K562 (cell line): ENCODE data around the gene MFSD11. TPM values are rescaled to one million over a fixed set of nuclear protein-coding genes. Genes with fewer than 3 reads are reported as not detected.

Experiments used
- ATAC-seq: fragments of 200-7000 bp; cut with Tn5 transposase; 3 replicates; pipeline ENCODE4 v1.9.1; 2020; ENCODE audit warnings: moderate library complexity
- BruUV-seq: library from RNA; stranded (reverse); fragments of 400-500 nt; replicated peaks from 2 replicates; lab custom pipeline; 2021; lab: Mats Ljungman, UMichigan
- CTCF ChIA-PET: fragments of 300-600 bp; formaldehyde crosslinking; extraction: SDS; loops from one replicate; lab custom pipeline; 2021; ENCODE audit warnings: low intra/inter-chr PET ratio; lab: Yijun Ruan, JAX
- POLR2A ChIA-PET: fragments of 300-600, 350-650 bp; sonication (Branson Sonifier 250); formaldehyde crosslinking; extraction: SDS; loops from one replicate; lab custom pipeline; 2021; ENCODE audit warnings: antibody characterized with exemption, inconsistent platforms; lab: Yijun Ruan, JAX
- DNase-seq, 4 experiments: peaks; one replicate each; pipeline versions ENCODE4 v3.0.0 to v3.0.0-alpha.2; 2011 to 2018; ENCODE audit warnings: low spot score in 3 of 4, mixed read lengths in 3 of 4; ENCODE audit errors: extremely low read depth in 1 of 4
- FAIRE-seq: peaks from 2 replicates; lab custom pipeline; 2011; peaks lifted over from hg19 to GRCh38; lab: Jason Lieb, UNC
- H2AFZ ChIP-seq: 2 replicates; pipeline ENCODE4 v1.6.0; 2011; ENCODE audit warnings: low read depth, low read length, control low read depth, inconsistent platforms
- H3K27ac ChIP-seq: fragments of 200-600 bp; 3 replicates; pipeline ENCODE4 v1.8.0; 2011; ENCODE audit warnings: low read depth, mild to moderate bottlenecking, control low read depth, inconsistent platforms, low read length, moderate library complexity, mixed read lengths; ENCODE audit errors: extremely low read depth
- H3K27me3 ChIP-seq, 2 experiments: fragments of 300-600 bp in 1 of 2; 2 replicates in 1 of 2; 3 replicates in 1 of 2; pipeline versions ENCODE4 v1.6.0 to v1.8.0; 2011; ENCODE audit warnings: inconsistent platforms in 2 of 2, low read length in 2 of 2, mild to moderate bottlenecking in 1 of 2, mixed read lengths in 1 of 2, moderate library complexity in 1 of 2; ENCODE audit not compliant: control insufficient read depth in 2 of 2, insufficient read depth in 2 of 2
- H3K36me3 ChIP-seq: fragments of 300-600 bp; 3 replicates; pipeline ENCODE4 v1.8.0; 2011; ENCODE audit warnings: mild to moderate bottlenecking, low read length, inconsistent platforms; ENCODE audit not compliant: control insufficient read depth, insufficient read depth
- H3K4me1 ChIP-seq, 2 experiments: fragments of 200-600 bp in 1 of 2; replicated peaks in 1 of 2; 2 replicates in 1 of 2; 3 replicates in 1 of 2; pipeline versions ENCODE4 v1.5.1 to v1.8.0; 2011; ENCODE audit warnings: inconsistent platforms in 2 of 2, low read length in 2 of 2, mild to moderate bottlenecking in 1 of 2, mixed read lengths in 1 of 2, moderate library complexity in 1 of 2; ENCODE audit not compliant: control insufficient read depth in 2 of 2, insufficient read depth in 2 of 2
- H3K4me2 ChIP-seq: 2 replicates; pipeline ENCODE4 v1.6.1; 2011; ENCODE audit warnings: low read length, control low read depth, inconsistent platforms, mixed read lengths; ENCODE audit not compliant: insufficient read depth
- H3K4me3 ChIP-seq: fragments of 200-600 bp; sonication (generic), shearing (Covaris generic); 2 replicates; pipeline ENCODE4 v1.5.1; 2016; ENCODE audit warnings: control low read depth, inconsistent platforms
- H3K79me2 ChIP-seq: fragments of 200-600 bp; 3 replicates; pipeline ENCODE4 v1.8.0; 2011; ENCODE audit warnings: low read length, inconsistent platforms; ENCODE audit not compliant: control insufficient read depth, insufficient read depth
- H3K9ac ChIP-seq, 2 experiments: 2 replicates each; pipeline versions ENCODE4 v1.6.0 to v1.6.1; 2011; ENCODE audit warnings: low read depth in 2 of 2, low read length in 2 of 2, control low read depth in 1 of 2, inconsistent platforms in 1 of 2, mild to moderate bottlenecking in 1 of 2, mixed read lengths in 1 of 2; ENCODE audit not compliant: insufficient read depth in 1 of 2
- H3K9me1 ChIP-seq: one replicate; pipeline ENCODE4 v1.6.0; 2011; ENCODE audit warnings: inconsistent platforms, mild to moderate bottlenecking, low read length, moderate library complexity; ENCODE audit not compliant: control insufficient read depth, insufficient read depth
- H3K9me3 ChIP-seq: replicated peaks from 2 replicates; pipeline ENCODE4 v1.5.1; 2011; ENCODE audit warnings: low read depth, low read length, inconsistent platforms; ENCODE audit not compliant: control insufficient read depth, insufficient read depth
- H4K20me1 ChIP-seq: replicated peaks from 2 replicates; pipeline ENCODE4 v1.6.1; 2011; ENCODE audit warnings: low read length, inconsistent platforms, mixed read lengths; ENCODE audit not compliant: control insufficient read depth, insufficient read depth
- CBX8 ChIP-seq: fragments of 200-600 bp; sonication (generic); IDR thresholded peaks from 2 replicates; pipeline ENCODE4 v1.6.1; 2012; ENCODE audit warnings: borderline replicate concordance, mixed run types, low read depth, mild to moderate bottlenecking, moderate library complexity, mixed read lengths, low read length, control low read depth, inconsistent platforms; ENCODE audit not compliant: poor library complexity, severe bottlenecking; ENCODE audit errors: extremely low read depth
- CTCF ChIP-seq, 3 experiments: IDR thresholded peaks in 2 of 3; conservative IDR thresholded peaks in 1 of 3; 2 replicates each; pipeline ENCODE4 v1.5.1; 2011 to 2012; ENCODE audit warnings: low read length in 3 of 3, mild to moderate bottlenecking in 3 of 3, control low read depth in 2 of 3, improper control_type of control experiment in 1 of 3, inconsistent platforms in 1 of 3, low read depth in 1 of 3, mixed read lengths in 1 of 3, moderate library complexity in 1 of 3; ENCODE audit not compliant: insufficient read depth in 2 of 3
- DACH1 ChIP-seq: fragments of 450-650 bp; IDR thresholded peaks from 2 replicates; pipeline ENCODE4 v1.6.1; 2018; ENCODE audit not compliant: partially characterized antibody
- ELK3 ChIP-seq: fragments of 450-650 bp; formaldehyde crosslinking; IDR thresholded peaks from 2 replicates; pipeline ENCODE4 v1.4.0; 2020; ENCODE audit warnings: mild to moderate bottlenecking
- GMEB1 ChIP-seq: fragments of 250-450 bp; sonication (Bioruptor Pico); IDR thresholded peaks from 2 replicates; pipeline ENCODE4 v1.4.0; 2020; ENCODE audit warnings: mild to moderate bottlenecking
- IFI16 ChIP-seq: fragments of 250-450 bp; sonication (Bioruptor Pico); IDR thresholded peaks from 2 replicates; pipeline ENCODE4 v2.1.2; 2022; ENCODE audit warnings: mild to moderate bottlenecking, inconsistent platforms
- NCOA1 ChIP-seq: fragments of 450-650 bp; IDR thresholded peaks from 2 replicates; pipeline ENCODE4 v1.6.1; 2016; ENCODE audit warnings: low read depth
- NFIC ChIP-seq: fragments of 450-650 bp; IDR thresholded peaks from 2 replicates; pipeline ENCODE4 v1.6.1; 2017; ENCODE audit warnings: mild to moderate bottlenecking, inconsistent platforms
- PHF20 ChIP-seq: fragments of 450-650 bp; IDR thresholded peaks from 2 replicates; pipeline ENCODE4 v1.6.1; 2018; ENCODE audit not compliant: partially characterized antibody
- POU5F1 ChIP-seq: fragments of 150-350 bp; IDR thresholded peaks from 2 replicates; pipeline ENCODE4 v1.6.1; 2014; ENCODE audit warnings: borderline replicate concordance, low read length, low read depth, mild to moderate bottlenecking; ENCODE audit not compliant: partially characterized antibody
- RFX7 ChIP-seq: fragments of 250-450 bp; sonication (Bioruptor Pico); IDR thresholded peaks from 2 replicates; pipeline ENCODE4 v1.5.1; 2021; ENCODE audit warnings: mild to moderate bottlenecking
- SP1 ChIP-seq: sonication (generic); formaldehyde crosslinking; IDR thresholded peaks from 2 replicates; pipeline ENCODE4 v1.8.1; 2022; ENCODE audit warnings: mild to moderate bottlenecking, missing genetic modification reagents
- SREBF2 ChIP-seq: sonication (generic); formaldehyde crosslinking; IDR thresholded peaks from 2 replicates; pipeline ENCODE4 v1.4.0; 2020; ENCODE audit warnings: mild to moderate bottlenecking, missing genetic modification reagents
- VEZF1 ChIP-seq: fragments of 200-800 bp; sonication (Bioruptor generic); IDR thresholded peaks from 2 replicates; pipeline ENCODE4 v1.6.1; 2017; ENCODE audit warnings: missing genetic modification characterization, missing compliant biosample characterization
- YY1 ChIP-seq, 3 experiments: IDR thresholded peaks; 2 replicates each; pipeline ENCODE4 v1.6.1; 2011; ENCODE audit warnings: low read length in 2 of 3, mild to moderate bottlenecking in 2 of 3, moderate library complexity in 2 of 3, borderline replicate concordance in 1 of 3, control low read depth in 1 of 3, low read depth in 1 of 3; ENCODE audit not compliant: insufficient read depth in 3 of 3, insufficient replicate concordance in 2 of 3, control insufficient read depth in 1 of 3, insufficient read length in 1 of 3; ENCODE audit errors: extremely low read depth in 1 of 3
- ZKSCAN8 ChIP-seq: fragments of 200-800 bp; sonication (Bioruptor generic); IDR thresholded peaks from 2 replicates; pipeline ENCODE4 v1.6.1; 2016; ENCODE audit warnings: missing genetic modification characterization, missing compliant biosample characterization
- ZNF75A ChIP-seq: fragments of 450-650 bp; formaldehyde crosslinking; IDR thresholded peaks from 2 replicates; pipeline ENCODE4 v1.4.0; 2020; ENCODE audit warnings: mild to moderate bottlenecking
- WGBS: fragments of 100-300 bp; shearing (Covaris generic); methylation state at CpG from one replicate; pipeline ENCODE4 v1.1.6; 2016; ENCODE audit warnings: low coverage, mixed read lengths; ENCODE audit not compliant: insufficient coverage; ENCODE audit errors: missing lambda C conversion rate; 5-methylcytosine and 5-hydroxymethylcytosine counted together
- in situ Hi-C: fragments of 300-500 bp; cut with MboI; formaldehyde crosslinking; loops from 4 replicates; pipeline ENCODE4 v1.15.0; 2018; ENCODE audit warnings: inconsistent platforms, mixed read lengths
- intact Hi-C: fragments of 100-400 bp; cut with micrococcal nuclease; formaldehyde crosslinking; loops from 2 replicates; pipeline ENCODE4 v1.14.2; 2022
- polyA plus RNA-seq, 8 experiments: library from polyadenylated mRNA; depleted of rRNA in 4 of 8; stranded (reverse) in 5 of 8; unstranded in 3 of 8; fragments of >200 nt; fragmentation: Nextera tagmentation in 2 of 8; fragmentation: Illumina TruSeq in 1 of 8; extraction: Ambion mirVana in 2 of 8; extraction: Trizol in 1 of 8; gene quantifications; 2 replicates each; pipeline versions ENCODE4 v1.2.1 to v1.2.3, GENCODE V29; 2011 to 2014; ENCODE audit warnings: inconsistent platforms in 1 of 8, missing spikeins in 1 of 8
- total RNA-seq, 7 experiments: library from RNA; depleted of rRNA in 6 of 7; stranded (reverse); fragments of >200 nt in 6 of 7; fragmentation: Illumina TruSeq in 2 of 7; extraction: Trizol in 2 of 7; gene quantifications; 2 replicates each; pipeline versions ENCODE4 v1.2.1 to v1.2.3, GENCODE V29; 2011 to 2021; ENCODE audit warnings: low replicate concordance in 1 of 7

Gene MFSD11
- total and polyA plus RNA-seq, 9 of the 15 experiments (the other 6 are each of a cell fraction or from before 2014, with no cell fraction given) = 14.4 to 24.5 (median 19.9) TPM

- Histone ChIP-seq H3K36me3 (peaks cover 22% of the 10 kb centered on the region; the same call in 2 of the 3 replicates), H3K9me3 (no peaks in the 10 kb centered on the region), H3K4me2 (no peak overlapping the region), H3K4me1 (no peaks in the 10 kb centered on the region), H3K4me3 (no peak overlapping the region), H3K9ac (no peak overlapping the region), H3K9me1 (no peaks in the 10 kb centered on the region), H3K27ac (no peak overlapping the region), H4K20me1 (no peaks in the 10 kb centered on the region), H3K27me3 (no peaks in the 10 kb centered on the region), H3K79me2 (no peaks in the 10 kb centered on the region), H2AFZ (no peak overlapping the region)
- ChIA-PET CTCF (no interaction called here), POLR2A (interaction anchor here (0.6 to 1.6 kb wide), 4 partner anchors 9 to 26 kb away, joined by 4 to 6 read pairs (median 4); partner anchors contain the start of gene SRSF2)
- in situ Hi-C loops = no loop called here
- FAIRE-seq (no peak), ATAC-seq (no peak), DNase-seq (no peak)
- intact Hi-C loops = no loop called here
- TSS peak; percentile 16 for BruUV-seq
- 81% methylated on average over 3 of the region's 3 CpGs for WGBS
- TF ChIP-seq GMEB1 = no peak
- TF ChIP-seq ZKSCAN8 (CRISPR knock-in tag) = no peak
- TF ChIP-seq VEZF1 (CRISPR knock-in tag) = no peak
- no peak for TF ChIP-seq ZNF75A
- TF ChIP-seq NCOA1 = no peak
- TF ChIP-seq RFX7 (CRISPR knock-in tag) = no peak
- no peak for TF ChIP-seq ELK3 (CRISPR knock-in tag)
- no peak for TF ChIP-seq SREBF2 (CRISPR knock-in tag)
- no peak for TF ChIP-seq CTCF (IDR thresholded peaks at IDR 0.05 in 2 of 3, conservative IDR thresholded peaks at IDR 0.05 in 1 of 3; ENCODE audit: insufficient read depth in 2 of 3, low read depth in 1 of 3, low read length in 3 of 3)
- no peak for TF ChIP-seq IFI16 (CRISPR knock-in tag)
- TF ChIP-seq PHF20 = no peak
- TF ChIP-seq CBX8 = no peak
- TF ChIP-seq SP1 (CRISPR knock-in tag) = no peak
- no peak for TF ChIP-seq NFIC
- TF ChIP-seq POU5F1 = no peak
- no peak for TF ChIP-seq DACH1
- no peak for TF ChIP-seq YY1 (IDR thresholded peaks at IDR 0.05; ENCODE audit: borderline replicate concordance in 1 of 3, control insufficient read depth in 1 of 3, extremely low read depth in 1 of 3, insufficient read depth in 3 of 3, insufficient read length in 1 of 3, insufficient replicate concordance in 2 of 3, low read depth in 1 of 3, low read length in 2 of 3)
These were observed 20.7 kb downstream of the MFSD11 start for GRCh38 chr17:76758570-76758969.
